HuH-7.5 (cell line): ENCODE data around the gene LYZ.
A peak's percentile ranks its signal among the peaks of the same experiment; 100 is the strongest.

Experiments
- DNase-seq: peaks from one replicate; pipeline ENCODE4 v3.0.0; 2011; ENCODE audit warnings: low spot score

Gene LYZ

GRCh38 chr12:69338936-69339335 is 9.2 kb upstream of the LYZ start:
- no peak for DNase-seq

GRCh38 chr12:69339999-69340398 is 8.2 kb upstream of the LYZ start:
- no peak for DNase-seq

DNA sequence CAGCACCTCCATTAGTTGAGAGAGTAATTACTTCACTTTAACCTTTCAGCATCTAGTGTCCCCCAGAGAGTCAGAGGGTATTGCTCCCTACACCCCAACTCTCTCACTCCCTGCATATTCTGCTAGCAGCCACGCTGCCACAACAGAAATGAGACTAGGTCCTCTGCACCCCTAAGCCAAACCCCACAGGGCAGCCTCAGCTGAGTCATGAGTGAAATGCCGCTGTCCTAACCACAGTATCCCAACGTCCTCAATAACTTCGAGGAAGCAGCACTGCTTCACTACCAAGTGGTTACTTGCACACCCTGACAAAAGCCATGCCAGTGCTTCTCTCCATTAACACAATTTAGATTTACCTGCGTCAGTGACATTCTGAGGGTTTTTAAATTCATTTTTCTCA is 6.9 kb upstream of the LYZ start:
- no peak for DNase-seq

GRCh38 chr12:69342421-69342820 is 5.8 kb upstream of the LYZ start:
- DNase-seq: no peak

DNA sequence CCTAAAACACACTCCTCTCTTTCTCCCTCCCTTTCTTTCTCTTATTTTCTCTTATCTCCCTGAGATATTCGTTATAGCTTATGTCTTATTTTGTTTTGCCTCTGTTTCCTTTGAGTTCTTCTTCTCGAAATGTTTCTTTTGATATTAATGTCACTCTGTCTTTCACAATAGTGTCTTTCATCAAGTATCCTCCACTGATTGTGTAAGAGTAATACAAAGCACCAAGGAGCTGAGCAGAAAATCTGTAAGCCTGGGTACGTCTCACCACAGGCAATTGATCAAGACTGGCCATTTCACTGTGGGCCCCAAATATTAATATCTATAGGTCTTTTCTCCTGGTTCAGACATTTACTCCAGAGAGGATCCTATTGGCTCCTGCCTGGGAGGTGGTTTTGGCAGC is 4.8 kb upstream of the LYZ start:
- DNase-seq: no peak

GRCh38 chr12:69343885-69344612 is 4.1 kb upstream of the LYZ start:
- DNase-seq: no peak

- DNase-seq: no peak
These were observed 3.1 kb upstream of the LYZ start for GRCh38 chr12:69345077-69345476.

GRCh38 chr12:69345742-69346141 is 2.4 kb upstream of the LYZ start:
- no peak for DNase-seq

GRCh38 chr12:69350002-69350626 is 1.9 kb downstream of the LYZ start:
- no peak for DNase-seq

GRCh38 chr12:69350777-69351176 is 2.6 kb downstream of the LYZ start:
- DNase-seq: no peak

- no peak for DNase-seq
These were observed 3.5 kb downstream of the LYZ start for GRCh38 chr12:69351462-69352236.

GRCh38 chr12:69352904-69353303 is 4.7 kb downstream of the LYZ start:
- no peak for DNase-seq

DNA sequence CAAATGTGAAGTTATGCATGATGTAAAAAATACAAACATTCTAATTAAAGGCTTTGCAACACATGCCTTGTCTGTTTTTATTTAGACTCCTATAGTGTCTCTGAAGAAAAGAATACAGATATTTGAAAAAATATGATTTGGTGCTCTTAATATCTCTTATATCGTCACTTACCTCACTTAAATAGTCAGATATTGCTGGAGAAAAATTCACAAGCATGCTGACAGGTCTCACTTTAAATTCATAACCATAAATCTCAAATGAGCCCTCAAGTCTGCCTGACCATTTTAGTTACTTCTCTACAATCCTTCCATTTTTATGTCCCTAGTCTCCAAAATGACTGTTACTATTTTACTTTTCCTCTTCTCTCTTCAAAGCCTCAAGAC is 6.0 kb downstream of the LYZ start:
- DNase-seq: no peak

- DNase-seq: no peak
These were observed 6.5 kb downstream of the LYZ start for GRCh38 chr12:69354556-69355187.

DNA sequence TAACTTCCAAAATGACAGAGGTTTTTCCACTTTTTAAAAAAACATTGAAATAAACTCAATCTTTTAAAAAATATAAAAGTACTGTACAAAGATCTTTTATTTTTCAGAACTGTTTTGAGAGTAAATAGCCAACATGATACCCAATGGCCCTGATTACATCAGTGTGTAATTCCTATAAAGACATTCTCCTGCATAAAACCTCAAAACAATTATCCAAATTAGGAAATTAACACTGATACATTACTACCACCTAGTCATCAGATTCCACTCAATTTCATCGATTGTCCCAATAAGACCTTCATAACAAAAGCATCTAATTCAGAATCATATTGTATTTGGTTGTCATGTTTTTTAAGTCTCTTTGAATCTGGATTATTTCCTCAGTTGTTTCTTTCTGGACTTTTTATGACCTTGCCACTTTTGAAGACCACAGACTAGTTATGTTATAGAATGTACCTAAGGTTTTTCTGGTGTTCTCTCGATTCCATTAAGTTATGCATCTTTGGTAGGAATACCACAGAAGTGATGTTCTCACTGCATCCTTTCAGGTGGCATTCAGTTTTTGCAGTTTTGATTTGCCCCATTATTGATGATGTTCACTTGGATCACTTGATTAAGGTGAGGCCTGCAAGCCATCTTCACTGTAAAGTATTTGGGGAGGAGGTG is 7.3 kb downstream of the LYZ start:
- no peak for DNase-seq

- peak; percentile 91 for DNase-seq
These were observed 11.6 kb downstream of the LYZ start, which contains the start of gene YEATS4 for GRCh38 chr12:69359531-69360347. Gene YEATS4 (plus strand): TSS chr12:69359743. CDS start chr12:69359973, 230 bp downstream.

DNA sequence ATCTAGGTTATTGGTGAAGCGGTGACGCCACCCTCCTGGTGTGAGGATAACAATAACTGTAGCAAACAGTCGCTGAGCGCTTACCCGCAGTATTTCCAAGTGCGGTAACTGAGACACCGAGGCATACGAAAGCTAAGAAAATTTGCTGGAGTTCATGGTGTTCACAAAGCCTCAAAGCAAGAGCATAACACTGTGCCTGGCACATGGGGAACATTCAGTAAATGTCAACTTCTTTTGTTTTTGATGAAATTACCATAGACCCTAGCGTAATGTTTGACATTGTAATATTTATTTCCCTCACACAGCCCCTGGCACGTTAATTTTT is 12.1 kb downstream of the LYZ start:
- no peak for DNase-seq

GRCh38 chr12:69366796-69367195 is 18.6 kb downstream of the LYZ start:
- DNase-seq: no peak

DNA sequence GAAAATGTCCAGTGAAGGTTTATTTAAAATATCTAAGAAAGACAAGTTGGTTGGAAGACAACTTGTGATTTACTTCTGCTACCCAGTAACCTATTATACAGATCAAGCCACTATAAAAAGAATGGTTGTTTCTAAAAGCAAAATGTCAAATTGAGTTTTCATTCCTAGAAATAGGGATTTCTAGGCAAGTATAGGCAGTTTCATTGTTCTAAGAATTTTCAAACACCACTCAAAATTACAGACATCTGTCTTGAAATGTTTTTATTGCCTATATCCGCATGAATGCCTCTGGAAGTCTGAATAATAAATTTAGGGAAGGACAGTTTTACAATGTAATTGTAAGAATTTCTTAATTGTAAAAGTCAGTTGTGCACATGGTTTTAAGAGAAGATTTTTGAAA is 20.0 kb downstream of the LYZ start:
- DNase-seq: no peak

- no peak for DNase-seq
These were observed 34.9 kb downstream of the LYZ start for GRCh38 chr12:69383074-69383473.

DNA sequence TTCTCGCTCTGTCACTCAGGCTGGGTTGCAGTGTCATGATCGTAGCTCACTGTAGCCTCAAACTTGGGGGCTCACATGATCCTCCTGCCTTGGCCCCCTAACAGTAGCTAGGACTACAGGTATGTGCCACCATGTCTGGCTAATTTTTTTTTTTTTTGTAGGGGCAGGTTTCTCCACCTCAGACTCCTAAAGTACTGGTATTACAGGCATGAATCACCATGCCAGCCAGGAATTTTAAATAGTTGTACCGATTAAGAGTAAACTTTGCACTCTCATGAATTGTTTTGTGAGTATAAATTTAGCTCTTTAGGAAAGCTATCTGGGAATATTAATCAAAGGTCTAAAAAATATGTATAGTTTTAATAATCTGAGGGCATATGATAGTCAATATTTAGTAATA is 36.9 kb downstream of the LYZ start:
- DNase-seq: no peak
